GM23338 (cell line): Measurements from ENCODE around the gene DAPK1. TPM values are rescaled to one million over a fixed set of nuclear protein-coding genes. Genes with fewer than 3 reads are reported as not detected.

Experiments
- ATAC-seq: fragments of 200-7000 bp; cut with Tn5 transposase; 3 replicates; pipeline ENCODE4 v1.9.1; 2020
- DNase-seq: peaks from one replicate; pipeline ENCODE4 v3.0.0-alpha.2; 2015; ENCODE audit warnings: low spot score
- H2AFZ ChIP-seq: fragments of 200-600 bp; sonication (generic); 2 replicates; pipeline ENCODE4 v1.8.0; 2016; ENCODE audit warnings: antibody characterized with exemption, mild to moderate bottlenecking, moderate library complexity
- H3F3A ChIP-seq: fragments of 200-600 bp; sonication (generic); replicated peaks from 2 replicates; pipeline ENCODE4 v1.8.0; 2017; ENCODE audit warnings: antibody characterized with exemption, mixed run types, low read depth
- H3K27ac ChIP-seq: fragments of 200-600 bp; sonication (generic); 2 replicates; pipeline ENCODE4 v1.6.1; 2016; ENCODE audit warnings: low read depth
- H3K27me3 ChIP-seq: fragments of 200-600 bp; sonication (generic); 2 replicates; pipeline ENCODE4 v1.8.0; 2016; ENCODE audit warnings: mild to moderate bottlenecking, mixed run types, moderate library complexity; ENCODE audit not compliant: insufficient read depth
- H3K36me3 ChIP-seq: fragments of 200-600 bp; sonication (generic); 2 replicates; pipeline ENCODE4 v1.8.0; 2016; ENCODE audit warnings: mild to moderate bottlenecking; ENCODE audit not compliant: insufficient read depth
- H3K4me1 ChIP-seq: fragments of 200-600 bp; sonication (generic); 2 replicates; pipeline ENCODE4 v1.8.0; 2016; ENCODE audit warnings: mild to moderate bottlenecking, moderate library complexity; ENCODE audit not compliant: insufficient read depth
- H3K4me2 ChIP-seq: fragments of 200-600 bp; sonication (generic); 2 replicates; pipeline ENCODE4 v1.7.1; 2017; ENCODE audit warnings: mixed run types
- H3K4me3 ChIP-seq: fragments of 200-600 bp; sonication (generic); 2 replicates; pipeline ENCODE4 v1.6.1; 2016; ENCODE audit warnings: mixed run types
- H3K79me2 ChIP-seq: fragments of 200-600 bp; sonication (generic); replicated peaks from 2 replicates; pipeline ENCODE4 v1.8.0; 2017; ENCODE audit warnings: mild to moderate bottlenecking; ENCODE audit not compliant: insufficient read depth
- H3K9me2 ChIP-seq: fragments of 200-600 bp; sonication (generic); 2 replicates; pipeline ENCODE4 v1.8.0; 2017; ENCODE audit not compliant: insufficient read depth
- H4K20me1 ChIP-seq: fragments of 200-600 bp; sonication (generic); replicated peaks from 2 replicates; pipeline ENCODE4 v1.8.0; 2017; ENCODE audit warnings: mild to moderate bottlenecking; ENCODE audit not compliant: insufficient read depth
- H3K27ac Mint-ChIP-seq: 2 replicates; pipeline ENCODE4 v1.8.0; 2020; ENCODE audit warnings: inconsistent platforms, mild to moderate bottlenecking, moderate library complexity, mixed read lengths
- H3K27me3 Mint-ChIP-seq: 3 replicates; pipeline ENCODE4 v1.8.0; 2022; ENCODE audit warnings: low read depth, mild to moderate bottlenecking, moderate library complexity, mixed read lengths, inconsistent platforms; ENCODE audit not compliant: insufficient read depth, poor library complexity
- H3K36me3 Mint-ChIP-seq: 3 replicates; pipeline ENCODE4 v1.8.0; 2021; ENCODE audit warnings: low read depth, mild to moderate bottlenecking, inconsistent platforms, moderate library complexity, mixed read lengths
- H3K4me1 Mint-ChIP-seq: 3 replicates; pipeline ENCODE4 v1.8.0; 2020; ENCODE audit warnings: mild to moderate bottlenecking, inconsistent platforms, mixed read lengths
- H3K4me3 Mint-ChIP-seq: 3 replicates; pipeline ENCODE4 v1.8.0; 2021; ENCODE audit warnings: moderate library complexity, mild to moderate bottlenecking, inconsistent platforms, mixed read lengths
- H3K9me3 Mint-ChIP-seq: 3 replicates; pipeline ENCODE4 v1.8.0; 2020; ENCODE audit warnings: moderate library complexity, mild to moderate bottlenecking, inconsistent platforms, mixed read lengths
- ETS1 ChIP-seq: IDR thresholded peaks from 2 replicates; pipeline ENCODE4 v1.6.1; 2016; ENCODE audit warnings: antibody characterized with exemption
- EZH2phosphoT487 ChIP-seq: fragments of 200-600 bp; sonication (generic); IDR thresholded peaks from one replicate; pipeline ENCODE4 v1.8.1; 2018; ENCODE audit warnings: antibody characterized with exemption; ENCODE audit not compliant: unreplicated experiment
- JUNB ChIP-seq: IDR thresholded peaks from one replicate; pipeline ENCODE4 v1.6.1; 2016; ENCODE audit warnings: antibody characterized with exemption; ENCODE audit not compliant: unreplicated experiment
- STAT1 ChIP-seq: IDR thresholded peaks from one replicate; pipeline ENCODE4 v1.6.1; 2016; ENCODE audit warnings: antibody characterized with exemption; ENCODE audit not compliant: unreplicated experiment
- ZNF114 ChIP-seq: fragments of 250-450 bp; sonication (Bioruptor Pico); IDR thresholded peaks from 2 replicates; pipeline ENCODE4 v1.5.0; 2020; ENCODE audit warnings: mild to moderate bottlenecking, moderate library complexity
- ZNF462 ChIP-seq: fragments of 250-450 bp; sonication (Bioruptor Pico); IDR thresholded peaks from 2 replicates; pipeline ENCODE4 v1.5.0; 2020; ENCODE audit warnings: mild to moderate bottlenecking, moderate library complexity
- polyA plus RNA-seq: library from polyadenylated mRNA; unstranded; fragments of >200 nt; fragmentation: Nextera tagmentation; extraction: Ambion mirVana; gene quantifications from 2 replicates; pipeline ENCODE4 v1.2.1, GENCODE V29; 2016
- total RNA-seq: library from RNA; depleted of rRNA; stranded (reverse); fragments of >200 nt; shearing (Covaris generic); gene quantifications from 2 replicates; pipeline ENCODE4 v1.2.3, GENCODE V29; 2014

Gene DAPK1
- total and polyA plus RNA-seq, 2 experiments from 2014 or later, result 37.0 to 134 TPM

- TF ChIP-seq STAT1, result no peak
Observed at GRCh38 chr9:87720173-87720572, 222.5 kb downstream of the DAPK1 start (continued).

- Mint-ChIP-seq H3K27me3 (peaks cover 14% of the 10 kb centered on the region), H3K4me1 (peaks cover 5% of the 10 kb centered on the region; the same call in 1 of the 3 replicates), H3K27ac (no peak overlapping the region), H3K9me3 (no peaks in the 10 kb centered on the region), H3K36me3 (no peaks in the 10 kb centered on the region; the same call in 2 of the 3 replicates), H3K4me3 (no peak overlapping the region)
- TF ChIP-seq JUNB, result no peak
- no peak for TF ChIP-seq EZH2phosphoT487
- TF ChIP-seq ZNF462 (CRISPR knock-in tag), result no peak
- TF ChIP-seq ETS1, result no peak
- no peak for TF ChIP-seq ZNF114
- H3K4me3 ChIP-seq, result no peak overlapping the region
- H3K27me3 ChIP-seq, result peaks cover 7% of the 10 kb centered on the region
- peaks cover 6% of the 10 kb centered on the region; the same call in 1 of the 2 replicates for H3K9me2 ChIP-seq
- no peak for ATAC-seq
- H3K4me2 ChIP-seq, result no peak overlapping the region
- DNase-seq, result no peak
- H2AFZ ChIP-seq, result no peak overlapping the region
- H3K4me1 ChIP-seq, result no peaks in the 10 kb centered on the region
- H3K79me2 ChIP-seq, result no peaks in the 10 kb centered on the region
- H4K20me1 ChIP-seq, result no peaks in the 10 kb centered on the region
- no peaks in the 10 kb centered on the region for H3F3A ChIP-seq
- no peaks in the 10 kb centered on the region for H3K36me3 ChIP-seq
- H3K27ac ChIP-seq, result no peak overlapping the region
Observed at GRCh38 chr9:87722393-87723088, 224.9 kb downstream of the DAPK1 start.
